ENCODE results near the gene SH3BP4. TPM values are rescaled to one million over a fixed set of nuclear protein-coding genes. Genes with fewer than 3 reads are reported as not detected.

The SH3BP4 gene
- total RNA-seq, 1 donor from 2014 or later: 58.6 TPM

DNA sequence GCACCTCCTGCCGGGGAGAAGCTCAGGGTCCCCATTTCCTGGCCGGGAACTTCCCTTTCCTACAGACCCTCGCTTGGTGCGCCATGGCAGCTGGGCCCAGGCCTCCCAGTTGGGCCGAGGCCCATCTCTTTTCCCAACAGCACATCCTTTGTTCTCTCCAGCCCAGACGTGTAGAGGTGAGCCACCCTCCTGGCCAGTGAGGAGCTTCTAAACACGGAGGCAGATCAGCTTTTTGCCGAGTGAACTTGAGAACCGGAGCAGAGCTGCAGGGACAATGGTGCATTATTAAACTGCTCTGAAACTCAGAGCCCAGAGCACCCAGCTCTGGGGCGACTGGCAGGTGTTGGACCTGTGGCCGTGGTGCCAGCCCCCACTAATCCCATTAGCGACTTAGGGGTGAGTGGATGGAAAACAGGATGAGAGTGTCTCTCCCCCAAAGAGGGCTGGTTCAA lies 25.4 kb downstream of the SH3BP4 start:
- Mint-ChIP-seq H3K4me1 (ENCODE audit: unreplicated experiment) (peaks cover 58% of the 10 kb centered on the region), H3K9me3 (ENCODE audit: unreplicated experiment) (no peaks in the 10 kb centered on the region), H3K27ac (ENCODE audit: unreplicated experiment) (no peak overlapping the region), H3K36me3 (ENCODE audit: low read depth, unreplicated experiment) (peaks cover 8% of the 10 kb centered on the region), H3K27me3 (ENCODE audit: unreplicated experiment) (peaks cover 6% of the 10 kb centered on the region), H3K4me3 (ENCODE audit: unreplicated experiment) (no peak overlapping the region)
- no peak for DNase-seq (ENCODE audit: low spot score)
- TF ChIP-seq, protein P1, sequence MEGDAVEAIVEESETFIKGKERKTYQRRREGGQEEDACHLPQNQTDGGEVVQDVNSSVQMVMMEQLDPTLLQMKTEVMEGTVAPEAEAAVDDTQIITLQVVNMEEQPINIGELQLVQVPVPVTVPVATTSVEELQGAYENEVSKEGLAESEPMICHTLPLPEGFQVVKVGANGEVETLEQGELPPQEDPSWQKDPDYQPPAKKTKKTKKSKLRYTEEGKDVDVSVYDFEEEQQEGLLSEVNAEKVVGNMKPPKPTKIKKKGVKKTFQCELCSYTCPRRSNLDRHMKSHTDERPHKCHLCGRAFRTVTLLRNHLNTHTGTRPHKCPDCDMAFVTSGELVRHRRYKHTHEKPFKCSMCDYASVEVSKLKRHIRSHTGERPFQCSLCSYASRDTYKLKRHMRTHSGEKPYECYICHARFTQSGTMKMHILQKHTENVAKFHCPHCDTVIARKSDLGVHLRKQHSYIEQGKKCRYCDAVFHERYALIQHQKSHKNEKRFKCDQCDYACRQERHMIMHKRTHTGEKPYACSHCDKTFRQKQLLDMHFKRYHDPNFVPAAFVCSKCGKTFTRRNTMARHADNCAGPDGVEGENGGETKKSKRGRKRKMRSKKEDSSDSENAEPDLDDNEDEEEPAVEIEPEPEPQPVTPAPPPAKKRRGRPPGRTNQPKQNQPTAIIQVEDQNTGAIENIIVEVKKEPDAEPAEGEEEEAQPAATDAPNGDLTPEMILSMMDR (IDR thresholded peaks at IDR 0.05; ENCODE audit: unreplicated experiment): no peak

DNA sequence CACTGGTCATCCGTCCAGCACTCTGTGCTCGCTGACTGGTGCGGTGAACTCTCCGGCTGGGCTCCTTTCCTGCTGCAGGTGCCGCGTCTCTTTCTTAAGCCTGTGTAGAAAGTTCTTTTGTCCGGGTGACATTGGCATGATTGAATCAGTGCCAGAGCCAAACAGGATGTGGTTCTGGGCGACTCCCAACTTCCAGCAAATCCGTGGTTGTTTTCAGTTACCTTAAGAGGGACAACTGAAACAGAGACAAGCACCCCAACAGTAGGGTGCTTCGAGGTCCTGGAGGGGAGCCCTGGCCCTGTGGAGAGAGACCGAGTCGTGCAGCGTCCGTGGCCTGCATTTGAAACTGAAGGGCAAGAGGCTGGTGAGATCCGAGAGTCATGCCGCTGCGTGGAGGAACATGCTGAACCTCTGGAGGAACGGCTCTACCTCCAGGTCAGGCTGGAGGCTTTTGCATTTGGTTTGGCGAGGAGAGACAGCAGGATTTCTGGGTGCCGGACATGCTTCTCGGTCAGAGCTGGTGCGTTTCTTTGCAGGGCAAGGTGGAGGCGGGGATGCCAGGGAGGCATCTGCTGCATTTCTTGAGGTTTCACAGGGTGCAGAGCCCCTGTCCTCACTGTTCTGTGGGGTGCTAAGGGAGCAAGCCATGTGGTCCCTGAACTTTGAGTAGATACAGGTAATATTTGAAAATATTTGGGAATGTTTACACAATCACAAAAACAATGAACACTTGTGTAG lies 26.8 kb downstream of the SH3BP4 start:
- DNase-seq (ENCODE audit: low spot score): no peak
- Mint-ChIP-seq H3K9me3 (ENCODE audit: unreplicated experiment) (no peaks in the 10 kb centered on the region), H3K4me3 (ENCODE audit: unreplicated experiment) (peak overlapping the region; percentile 53), H3K27ac (ENCODE audit: unreplicated experiment) (peak overlapping the region; percentile 99), H3K27me3 (ENCODE audit: unreplicated experiment) (peaks cover 11% of the 10 kb centered on the region), H3K36me3 (ENCODE audit: low read depth, unreplicated experiment) (peaks cover 8% of the 10 kb centered on the region), H3K4me1 (ENCODE audit: unreplicated experiment) (peaks cover 70% of the 10 kb centered on the region)
- TF ChIP-seq, protein P1 (IDR thresholded peaks at IDR 0.05; ENCODE audit: unreplicated experiment): no peak

DNA sequence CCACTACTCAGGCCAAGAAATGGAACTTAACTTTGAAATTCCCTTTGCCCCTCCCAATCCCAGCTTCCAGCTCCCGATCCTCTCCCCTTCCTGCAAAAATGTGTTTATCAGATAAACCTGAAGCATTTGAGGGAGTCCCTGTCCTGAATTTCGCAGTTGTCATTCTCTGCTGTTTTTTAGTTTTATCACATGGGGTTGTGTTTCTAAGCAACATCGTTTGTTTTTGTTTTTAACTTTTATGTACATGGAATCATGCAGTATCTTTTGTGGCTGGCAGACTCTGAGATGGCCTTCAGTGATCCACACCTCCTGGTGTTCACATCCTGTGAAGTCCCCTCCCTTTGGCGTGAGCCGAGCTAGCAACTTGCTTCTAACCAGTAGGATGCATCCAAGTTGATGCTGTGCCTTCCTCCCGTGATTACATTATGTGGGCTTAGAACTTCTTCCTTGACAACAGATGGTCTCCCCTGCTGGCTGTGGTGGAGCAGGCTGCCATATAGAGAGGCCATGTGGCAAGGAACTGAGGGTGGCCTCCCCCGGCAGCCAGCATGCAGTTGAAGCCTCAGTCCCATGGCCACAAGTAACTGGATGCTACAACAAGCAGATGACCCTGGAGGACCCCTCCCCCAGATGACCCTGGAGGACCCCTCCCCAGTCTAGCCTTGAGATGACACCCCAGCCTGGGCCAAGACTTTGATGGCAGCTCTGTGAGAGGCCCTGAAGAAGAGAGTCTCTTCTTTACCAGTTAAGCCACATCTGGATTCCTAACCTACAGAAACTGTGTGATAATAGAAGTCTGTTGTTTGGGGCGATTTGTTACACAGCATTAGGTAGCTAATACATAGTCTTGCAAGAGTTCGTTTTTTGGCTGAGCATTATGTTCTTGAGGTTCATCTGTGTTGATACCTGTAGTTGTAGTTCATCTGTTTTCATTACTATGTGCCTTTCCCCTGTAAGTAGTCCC lies 27.7 kb downstream of the SH3BP4 start:
- H3K4me1 Mint-ChIP-seq (ENCODE audit: unreplicated experiment): peaks cover 78% of the 10 kb centered on the region
- H3K9me3 Mint-ChIP-seq (ENCODE audit: unreplicated experiment): no peaks in the 10 kb centered on the region
- H3K27ac Mint-ChIP-seq (ENCODE audit: unreplicated experiment): peak overlapping the region; percentile 99
- H3K4me3 Mint-ChIP-seq (ENCODE audit: unreplicated experiment): peak overlapping the region; percentile 81
- H3K27me3 Mint-ChIP-seq (ENCODE audit: unreplicated experiment): peaks cover 11% of the 10 kb centered on the region
- H3K36me3 Mint-ChIP-seq (ENCODE audit: low read depth, unreplicated experiment): peaks cover 8% of the 10 kb centered on the region
- TF ChIP-seq, protein P1 (IDR thresholded peaks at IDR 0.05; ENCODE audit: unreplicated experiment): no peak
- no peak for DNase-seq (ENCODE audit: low spot score)

GRCh38 chr2:234980451-234981187 lies 28.8 kb downstream of the SH3BP4 start:
- DNase-seq (ENCODE audit: low spot score): peak; percentile 42
- H3K9me3 Mint-ChIP-seq (ENCODE audit: unreplicated experiment): no peaks in the 10 kb centered on the region
- peak overlapping the region; percentile 86 for H3K4me3 Mint-ChIP-seq (ENCODE audit: unreplicated experiment)
- H3K4me1 Mint-ChIP-seq (ENCODE audit: unreplicated experiment): peaks cover 75% of the 10 kb centered on the region
- TF ChIP-seq, protein P1 (IDR thresholded peaks at IDR 0.05; ENCODE audit: unreplicated experiment): no peak
- peaks cover 11% of the 10 kb centered on the region for H3K27me3 Mint-ChIP-seq (ENCODE audit: unreplicated experiment)
- H3K27ac Mint-ChIP-seq (ENCODE audit: unreplicated experiment): peak overlapping the region; percentile 99
- H3K36me3 Mint-ChIP-seq (ENCODE audit: low read depth, unreplicated experiment): peaks cover 8% of the 10 kb centered on the region
